TTC549 (cell line): ENCODE measurements around the gene DNAH10.

ENCODE experiments used
- FAIRE-seq: peaks from 2 replicates; lab custom pipeline; 2012; peaks lifted over from hg19 to GRCh38; lab: Jason Lieb, UNC

The DNAH10 gene

DNA sequence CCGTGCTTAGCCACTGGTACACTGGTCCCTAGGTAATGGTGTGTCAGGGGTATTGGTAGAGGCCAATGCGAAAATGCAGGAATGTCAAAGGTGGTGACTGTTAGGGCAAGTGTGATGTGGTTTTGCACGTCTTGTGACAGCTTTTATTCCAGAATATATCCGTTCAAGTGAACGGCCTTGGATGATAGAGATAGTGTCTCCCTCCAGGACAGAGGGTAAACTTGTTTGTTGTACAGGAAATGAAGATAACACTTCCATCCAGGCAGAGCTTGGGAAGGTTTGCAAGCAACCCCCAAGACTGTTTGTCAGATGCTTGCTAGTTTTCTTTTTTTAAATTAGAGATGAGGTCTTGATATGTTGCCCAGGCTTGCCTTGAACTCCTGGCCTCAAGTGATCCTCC lies 84.2 kb downstream of the DNAH10 start:
- FAIRE-seq, result no peak

DNA sequence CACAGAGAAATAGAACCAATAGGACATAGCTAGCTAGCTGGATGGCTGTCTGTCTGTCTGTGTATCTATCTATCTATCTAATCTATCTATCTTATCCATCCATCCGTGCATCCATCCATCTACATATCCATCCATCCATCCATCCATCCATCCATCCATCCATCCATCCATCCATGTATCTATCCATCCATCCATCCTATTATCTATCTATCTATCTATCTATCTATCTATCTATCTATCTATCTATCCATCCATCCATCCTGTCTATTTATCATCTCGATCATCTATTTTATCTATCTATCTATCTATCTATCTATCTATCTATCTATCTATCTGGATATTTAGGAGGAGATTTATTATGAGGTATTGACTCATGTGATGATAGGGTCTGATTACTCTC lies 84.9 kb downstream of the DNAH10 start:
- FAIRE-seq, result no peak

DNA sequence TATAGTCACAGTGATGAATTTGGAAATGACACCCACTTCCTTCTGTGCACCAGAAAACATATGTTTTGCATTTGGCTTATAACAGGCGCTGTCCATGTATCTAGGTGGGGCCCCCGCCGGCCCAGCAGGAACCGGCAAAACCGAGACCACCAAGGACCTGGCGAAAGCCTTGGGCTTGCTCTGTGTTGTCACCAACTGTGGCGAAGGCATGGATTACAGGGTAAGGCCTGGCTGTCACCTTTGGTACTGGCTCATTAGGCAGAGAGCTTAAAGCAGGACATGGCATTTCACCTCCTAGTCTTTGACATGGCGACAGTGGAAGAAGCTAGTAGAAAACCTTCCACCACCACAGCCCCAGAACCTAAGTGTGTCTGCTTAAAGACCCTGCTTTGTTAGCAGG lies 85.8 kb downstream of the DNAH10 start:
- no peak for FAIRE-seq

DNA sequence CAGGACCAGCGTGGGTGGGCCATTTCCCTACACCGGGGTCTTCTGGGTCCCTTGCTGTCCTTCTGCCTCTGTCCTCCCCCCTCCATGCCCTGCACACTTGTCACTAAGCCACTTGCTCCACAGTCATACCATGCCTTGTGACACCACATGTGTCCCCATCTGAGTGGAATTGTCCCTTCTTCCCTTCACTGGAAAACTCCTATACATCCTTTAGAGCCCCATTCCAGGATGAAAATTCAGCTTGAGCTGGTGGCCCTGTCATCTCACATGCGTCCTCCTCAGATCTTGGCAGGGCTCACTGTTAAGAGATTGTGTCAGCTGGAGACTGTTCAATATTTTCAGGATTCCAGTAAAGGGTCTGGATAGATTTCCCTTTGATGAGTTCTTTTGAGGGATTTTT lies 87.4 kb downstream of the DNAH10 start:
- no peak for FAIRE-seq

DNA sequence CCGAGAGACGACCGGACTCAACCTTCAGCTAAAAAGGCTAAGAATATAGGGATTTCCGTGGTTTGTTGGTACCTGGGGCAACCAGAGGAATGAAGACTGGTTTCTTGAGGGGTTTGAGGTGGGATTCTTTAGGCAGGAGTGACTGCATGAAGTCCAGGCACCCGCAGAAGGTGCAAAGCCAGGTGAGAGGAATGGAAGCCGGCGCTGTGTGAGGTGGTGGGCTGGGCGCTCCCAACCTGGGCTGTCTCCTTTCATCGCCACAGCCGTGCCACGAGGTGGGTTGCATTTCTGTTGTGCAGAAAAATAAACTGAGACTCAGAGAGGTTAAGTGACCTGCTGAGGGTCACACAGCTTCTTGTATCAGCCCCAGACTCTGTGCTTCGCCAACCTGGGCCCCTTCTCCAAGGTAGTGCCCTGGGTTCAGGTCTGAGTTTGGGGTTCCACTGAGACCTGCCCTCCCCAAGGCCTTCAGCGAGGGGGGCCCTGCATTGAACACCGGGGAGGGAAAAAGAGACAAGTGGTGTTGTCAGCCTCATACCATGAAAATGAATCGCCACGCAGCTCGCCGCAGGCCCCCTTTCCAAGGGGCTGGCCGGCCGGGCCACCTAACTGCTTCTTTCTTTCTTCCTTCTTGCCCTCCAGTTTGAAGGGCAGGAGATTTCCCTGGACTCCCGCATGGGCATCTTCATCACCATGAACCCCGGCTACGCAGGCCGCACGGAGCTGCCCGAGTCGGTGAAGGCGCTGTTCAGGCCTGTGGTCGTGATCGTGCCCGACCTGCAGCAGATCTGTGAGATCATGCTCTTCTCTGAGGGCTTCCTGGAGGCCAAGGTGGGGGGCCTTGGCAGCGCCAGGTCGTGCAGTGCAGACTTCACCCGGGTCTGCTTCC lies 88.4 kb downstream of the DNAH10 start:
- FAIRE-seq, result no peak

DNA sequence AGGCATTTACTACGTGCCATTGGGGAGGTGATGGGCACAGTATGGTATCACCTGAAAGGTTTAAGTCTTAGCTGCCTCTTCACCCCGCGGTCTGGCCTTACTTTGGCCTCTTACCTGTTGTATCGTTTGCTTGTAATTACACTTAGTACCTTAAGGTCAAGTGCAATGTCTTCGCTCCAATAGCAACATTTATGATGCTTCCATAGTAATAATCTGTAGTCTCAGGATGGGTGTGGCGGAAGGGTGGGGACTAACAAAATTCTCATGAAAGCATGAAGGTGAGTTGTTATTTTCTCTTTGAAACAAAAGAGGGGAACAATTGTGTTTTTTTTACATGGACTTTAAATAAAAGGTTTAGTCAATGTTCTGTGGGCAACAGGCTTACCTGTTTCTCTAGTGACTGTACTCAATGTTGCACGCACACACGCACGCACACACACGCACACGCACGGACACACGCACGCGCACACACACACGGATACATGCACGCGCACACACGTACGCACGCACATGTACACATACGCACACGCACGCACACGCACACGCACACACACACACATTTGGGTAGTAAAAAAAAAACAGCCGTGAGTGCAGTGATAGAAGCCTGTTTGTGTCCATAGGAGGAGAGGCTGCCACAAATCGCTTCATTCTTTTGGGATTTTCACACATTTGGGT lies 91.4 kb downstream of the DNAH10 start:
- no peak for FAIRE-seq

DNA sequence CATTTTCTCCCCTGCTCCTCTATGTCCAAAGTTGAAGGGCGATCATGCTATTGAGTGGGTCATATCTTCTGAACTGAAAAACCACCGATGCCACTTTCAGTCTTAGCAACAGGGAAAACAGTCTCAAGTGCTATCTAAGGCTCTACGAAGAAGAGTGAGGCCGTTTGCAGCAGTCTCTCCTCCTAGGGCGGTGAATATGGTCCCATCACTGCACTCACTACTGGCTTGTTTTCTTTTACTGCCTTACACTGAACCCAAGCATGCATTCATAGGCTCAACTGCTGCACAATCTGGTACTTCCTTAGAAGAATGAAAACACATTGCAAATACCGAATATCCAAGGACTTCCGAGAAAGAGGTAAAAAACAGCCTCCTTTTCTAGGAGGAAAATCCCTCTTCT lies 92.1 kb downstream of the DNAH10 start:
- no peak for FAIRE-seq

DNA sequence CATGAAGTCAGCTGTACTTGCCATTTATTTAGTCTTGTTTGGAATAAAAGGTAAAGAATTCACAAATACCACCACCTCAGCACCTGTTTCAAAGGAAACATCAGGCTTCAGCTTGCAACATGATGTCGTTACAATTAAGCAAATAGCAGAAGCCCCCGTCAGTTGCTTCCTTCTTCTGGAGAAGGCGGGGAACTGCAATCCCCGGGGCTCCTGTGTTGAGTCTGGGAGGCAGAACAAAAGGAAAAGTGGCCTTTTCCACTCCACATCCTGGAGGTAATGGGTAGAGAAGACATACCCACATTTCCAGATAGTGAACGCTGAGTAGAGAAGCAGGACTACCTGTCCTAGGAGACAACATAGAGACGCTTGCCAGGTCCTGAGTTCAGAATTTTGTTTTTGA lies 92.8 kb downstream of the DNAH10 start:
- no peak for FAIRE-seq

DNA sequence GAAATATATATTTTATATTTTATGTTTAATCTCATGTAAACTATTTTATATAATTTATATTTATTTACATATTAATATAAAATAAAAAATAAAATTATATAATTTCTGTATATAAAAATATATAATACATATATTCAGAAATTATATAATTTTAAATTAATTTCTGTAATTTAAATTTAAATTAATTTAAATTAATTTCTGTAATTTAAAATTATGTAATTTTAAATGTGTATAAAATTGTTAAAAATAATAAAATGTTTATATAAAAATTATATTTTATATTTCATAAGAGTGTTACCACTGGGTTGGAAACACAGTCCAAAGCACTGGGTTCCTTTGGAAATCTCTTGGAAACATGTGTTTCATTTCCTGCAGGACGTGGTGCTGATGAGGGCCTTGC lies 94.6 kb downstream of the DNAH10 start:
- FAIRE-seq, result peak; percentile 99

DNA sequence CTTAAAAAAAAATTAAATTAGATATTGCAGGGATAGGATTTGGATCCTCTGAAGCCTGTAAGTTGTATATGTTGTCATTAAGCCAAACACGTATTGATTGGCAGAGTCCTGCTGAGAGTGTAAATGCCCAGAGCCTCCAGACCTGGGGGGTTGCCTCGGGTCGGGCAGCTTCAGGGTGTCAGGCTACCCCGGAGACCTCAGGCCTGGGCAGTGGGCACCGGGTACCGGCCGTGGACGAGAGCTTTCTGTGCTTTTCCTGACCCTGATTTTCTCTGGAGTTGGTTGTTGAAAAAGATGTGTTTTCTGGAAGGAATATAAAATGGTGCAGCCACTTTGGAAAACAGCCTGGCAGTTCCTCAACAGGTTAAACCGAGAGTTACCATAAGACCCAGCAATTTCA lies 96.1 kb downstream of the DNAH10 start:
- no peak for FAIRE-seq

DNA sequence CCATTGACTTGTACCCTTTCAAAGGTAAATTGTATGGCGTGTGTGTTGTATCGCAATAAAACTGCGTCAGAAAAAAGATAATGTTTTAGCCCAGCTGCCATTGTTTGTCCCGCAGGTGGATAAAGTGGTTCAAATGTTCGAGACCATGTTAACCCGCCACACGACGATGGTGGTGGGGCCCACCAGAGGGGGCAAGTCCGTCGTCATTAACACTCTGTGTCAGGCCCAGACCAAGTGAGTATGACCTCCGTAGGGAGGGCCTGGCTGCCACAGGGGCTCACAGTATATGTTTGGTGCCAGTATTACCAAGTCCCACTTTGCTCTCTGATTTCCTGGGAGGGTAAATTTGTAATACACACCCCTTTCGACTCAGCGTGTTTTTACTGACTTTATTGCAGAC lies 96.9 kb downstream of the DNAH10 start:
- FAIRE-seq, result no peak

DNA sequence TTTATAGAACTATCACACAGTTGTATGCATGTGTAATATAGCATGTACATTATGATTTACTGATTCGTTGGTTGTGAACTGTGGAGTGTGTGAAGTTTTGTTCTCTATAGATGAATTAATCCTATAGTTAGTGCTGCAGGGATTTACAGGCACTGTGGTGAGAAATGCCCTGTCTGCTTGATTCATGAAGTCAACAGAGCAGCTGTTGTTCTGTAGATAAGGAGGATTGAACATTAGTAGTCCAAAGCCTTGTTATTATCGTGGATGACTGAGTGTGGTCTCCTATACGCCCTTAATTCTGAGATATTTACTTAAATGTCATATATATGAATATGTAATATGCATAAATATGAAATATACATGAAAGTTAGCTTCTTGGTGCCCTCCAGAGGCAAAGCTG lies 98.3 kb downstream of the DNAH10 start:
- no peak for FAIRE-seq

DNA sequence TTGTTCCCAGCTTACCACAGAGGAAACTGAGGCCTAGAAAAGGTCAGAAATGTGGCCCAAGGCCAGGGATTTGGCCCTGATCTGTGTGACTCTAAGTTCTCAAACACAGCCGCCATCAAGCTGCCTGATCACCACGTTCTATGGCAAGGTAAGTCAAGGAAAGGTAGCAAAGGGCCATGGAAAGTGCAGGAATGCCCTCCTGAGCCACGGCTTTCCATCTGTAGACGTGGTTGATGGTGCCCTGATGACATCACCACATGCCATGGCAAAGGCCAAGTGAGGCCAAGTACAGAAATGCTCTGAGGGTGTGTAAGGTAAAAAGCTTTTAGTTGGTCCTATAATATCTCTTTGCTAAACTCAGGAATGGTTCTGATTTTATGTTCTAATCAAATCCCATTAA lies 99.3 kb downstream of the DNAH10 start:
- FAIRE-seq, result no peak

DNA sequence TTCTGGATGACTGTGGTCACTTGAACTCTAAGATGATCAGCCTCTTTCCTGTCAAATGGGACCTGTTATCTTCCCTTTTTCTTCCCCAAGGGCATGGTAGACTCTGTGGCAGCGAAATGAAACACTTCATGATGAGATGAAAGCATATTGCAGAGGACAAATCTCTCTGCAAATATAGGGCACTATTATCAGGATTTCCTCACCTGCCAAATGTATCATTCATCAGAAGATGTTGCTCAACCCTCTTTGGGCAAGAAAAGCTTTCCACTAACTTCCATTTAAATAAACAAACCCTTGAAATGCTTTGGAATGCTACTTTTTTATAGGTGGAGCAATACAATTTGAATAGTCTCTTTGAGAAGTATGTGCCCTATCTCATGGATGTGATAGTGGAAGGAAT lies 105.0 kb downstream of the DNAH10 start:
- no peak for FAIRE-seq

DNA sequence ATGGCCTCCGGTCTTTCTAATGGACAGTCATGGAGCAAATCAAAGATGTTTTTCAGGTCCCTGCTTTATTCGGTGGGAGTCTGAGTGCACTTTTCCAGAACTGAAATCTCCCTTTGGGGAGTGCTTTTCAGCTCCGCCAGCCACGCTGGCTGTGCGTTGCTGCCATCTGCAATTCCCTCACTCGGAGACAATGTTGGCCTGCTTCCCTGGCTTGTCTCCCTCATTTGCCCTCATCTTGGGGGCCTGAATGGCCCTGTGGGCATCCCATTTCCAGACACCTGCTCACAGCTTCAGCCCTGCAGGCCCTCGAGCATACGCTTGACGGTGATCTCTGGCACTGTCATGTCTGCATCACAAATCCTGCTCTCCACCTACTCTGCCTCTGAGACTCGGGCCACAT lies 106.7 kb downstream of the DNAH10 start:
- no peak for FAIRE-seq

DNA sequence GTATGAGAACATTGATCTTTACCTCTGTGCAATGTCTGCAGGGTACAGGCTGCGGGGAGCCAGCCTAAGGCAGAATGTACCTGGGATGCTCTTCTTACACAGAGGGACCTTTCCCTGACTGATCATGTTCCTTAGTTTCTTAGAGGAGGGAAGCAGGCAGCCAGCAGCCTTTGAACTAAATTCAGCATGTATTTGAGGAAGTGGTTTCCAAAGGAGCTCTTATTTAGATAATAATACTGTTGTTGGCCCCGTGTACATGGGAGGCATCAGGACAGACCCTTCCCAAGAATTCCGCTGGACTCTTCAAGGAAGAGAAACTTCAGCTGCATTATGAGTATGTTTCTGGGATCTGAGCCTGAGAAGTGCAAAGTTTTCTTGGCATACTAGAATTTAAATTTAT lies 111.7 kb downstream of the DNAH10 start:
- no peak for FAIRE-seq

DNA sequence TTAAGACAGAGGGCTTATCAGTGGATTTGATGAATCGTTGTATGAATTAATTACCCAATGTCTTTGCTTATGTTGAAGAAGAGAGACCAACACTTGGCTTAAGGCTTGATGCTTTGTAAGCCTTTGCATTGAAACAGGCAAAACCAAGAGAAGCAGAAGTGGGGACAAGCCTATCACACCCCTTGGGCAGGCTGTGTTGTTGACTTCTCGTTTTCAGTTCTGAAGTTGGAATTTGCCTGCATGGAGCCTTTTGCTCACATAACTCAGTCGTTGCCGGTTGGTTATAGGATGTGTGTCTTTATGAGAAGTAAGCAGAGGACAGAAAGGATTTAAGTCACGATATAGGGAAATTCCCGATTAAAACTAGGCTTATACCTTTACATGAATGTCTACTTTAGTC lies 115.9 kb downstream of the DNAH10 start:
- FAIRE-seq, result no peak

DNA sequence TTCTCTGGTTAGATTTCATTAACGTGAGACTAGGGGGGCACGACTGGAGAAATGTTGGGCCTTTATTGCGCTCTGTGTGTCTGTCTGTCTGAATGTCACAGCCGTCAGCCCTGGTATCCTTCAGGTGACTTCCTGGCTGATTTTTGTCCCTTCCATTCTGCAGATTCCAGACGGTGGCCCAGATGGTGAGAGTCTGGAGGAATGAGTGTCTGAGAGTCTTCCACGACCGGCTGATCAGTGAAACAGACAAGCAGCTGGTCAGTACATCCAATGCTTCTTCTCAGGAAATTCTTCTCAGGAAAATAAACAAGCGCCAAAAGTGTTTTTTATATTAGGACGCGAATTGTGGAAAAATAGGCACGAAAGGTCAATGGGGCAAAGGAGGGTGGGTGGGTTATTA lies 117.0 kb downstream of the DNAH10 start:
- FAIRE-seq, result no peak

DNA sequence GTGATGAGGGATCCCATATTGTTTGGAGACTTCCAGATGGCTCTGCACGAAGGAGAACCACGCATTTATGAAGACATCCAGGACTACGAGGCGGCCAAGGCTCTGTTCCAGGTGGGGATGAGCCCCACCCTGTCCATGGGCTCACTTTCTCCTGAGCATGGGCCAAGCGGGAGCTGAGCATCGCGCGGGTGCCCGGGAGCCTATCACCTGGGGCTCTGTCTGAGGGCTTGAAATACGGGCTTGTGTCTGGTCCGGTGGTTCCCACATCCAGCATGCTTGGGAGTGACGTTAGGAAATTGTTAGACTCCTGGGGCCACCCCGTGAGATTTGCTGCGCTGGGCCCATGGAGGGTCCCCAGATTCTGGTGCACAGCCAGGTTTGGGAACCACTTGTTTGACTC lies 117.6 kb downstream of the DNAH10 start:
- FAIRE-seq, result no peak

DNA sequence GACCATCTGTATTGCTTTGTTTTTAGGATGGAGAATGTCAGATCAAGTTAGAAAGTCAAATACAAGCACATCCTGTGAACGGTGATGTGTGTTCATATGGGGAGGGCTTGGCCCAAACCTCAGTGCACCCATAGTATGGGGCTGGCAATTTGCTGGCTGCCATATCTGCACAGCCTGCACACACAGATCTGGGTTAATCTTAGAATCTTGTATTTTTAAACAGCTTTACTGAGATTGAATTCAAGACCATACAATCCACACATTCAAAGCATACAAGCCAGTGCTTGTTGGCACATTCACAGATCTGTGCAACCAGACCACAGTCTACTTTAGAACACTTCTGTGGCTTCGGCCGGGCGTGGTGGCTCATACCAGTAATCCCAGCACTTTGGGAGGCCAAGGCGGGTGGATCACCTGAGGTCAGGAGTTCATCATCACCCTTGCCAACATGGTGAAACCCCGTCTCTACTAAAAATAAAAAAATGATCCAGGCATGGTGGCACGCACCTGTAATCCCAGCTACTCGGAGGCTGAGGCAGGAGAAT lies 120.1 kb downstream of the DNAH10 start:
- no peak for FAIRE-seq

DNA sequence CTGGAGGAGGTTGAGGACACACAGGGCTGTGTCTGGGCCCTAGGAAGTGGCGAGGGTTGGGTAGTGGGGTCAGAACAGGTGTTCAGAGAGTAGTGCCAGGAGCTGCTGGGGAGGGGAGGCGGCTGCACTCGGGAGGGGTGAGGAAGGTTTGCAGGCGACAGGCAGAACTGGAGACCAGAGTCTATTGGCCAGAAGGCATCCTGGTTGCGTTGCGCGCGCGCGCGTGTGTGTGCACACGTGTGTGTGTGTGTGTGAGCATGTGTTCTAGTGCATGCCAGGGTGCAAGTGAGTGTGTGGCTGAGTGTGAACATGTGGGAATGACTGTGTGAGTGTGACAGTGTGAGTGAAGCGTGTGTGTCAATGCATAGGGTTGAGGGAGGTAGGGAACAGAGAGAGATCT lies 124.2 kb downstream of the DNAH10 start:
- FAIRE-seq, result no peak

DNA sequence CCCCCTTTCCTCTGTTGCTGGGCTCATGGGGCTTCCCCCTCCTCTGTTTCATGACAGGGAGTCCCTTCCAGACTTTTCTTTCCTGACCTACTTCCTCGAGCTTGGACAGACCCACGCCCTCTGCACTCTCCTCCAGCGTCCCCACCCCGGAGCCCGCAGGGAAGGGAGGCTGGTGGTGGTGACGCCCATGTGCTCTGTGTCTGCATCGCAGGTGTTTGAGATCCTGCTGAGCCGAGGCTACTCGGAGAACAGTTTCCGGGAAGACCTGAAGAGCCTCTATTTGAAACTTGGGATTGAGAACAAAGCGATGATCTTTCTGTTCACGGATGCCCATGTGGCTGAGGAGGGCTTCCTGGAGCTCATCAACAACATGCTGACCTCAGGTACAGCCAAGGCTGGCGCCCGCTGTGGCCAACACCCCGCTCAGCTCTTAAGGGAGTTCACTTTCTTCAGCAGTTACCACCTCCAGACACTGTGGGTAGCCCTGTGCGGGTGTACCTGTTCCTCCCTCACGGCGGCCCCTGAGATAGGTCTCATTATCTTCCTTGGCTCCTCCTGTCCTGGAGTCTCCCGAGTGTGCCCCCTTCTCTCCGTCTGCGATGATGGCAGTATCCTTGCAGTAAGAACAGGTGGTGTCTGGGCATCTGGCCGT lies 125.0 kb downstream of the DNAH10 start:
- FAIRE-seq, result no peak

DNA sequence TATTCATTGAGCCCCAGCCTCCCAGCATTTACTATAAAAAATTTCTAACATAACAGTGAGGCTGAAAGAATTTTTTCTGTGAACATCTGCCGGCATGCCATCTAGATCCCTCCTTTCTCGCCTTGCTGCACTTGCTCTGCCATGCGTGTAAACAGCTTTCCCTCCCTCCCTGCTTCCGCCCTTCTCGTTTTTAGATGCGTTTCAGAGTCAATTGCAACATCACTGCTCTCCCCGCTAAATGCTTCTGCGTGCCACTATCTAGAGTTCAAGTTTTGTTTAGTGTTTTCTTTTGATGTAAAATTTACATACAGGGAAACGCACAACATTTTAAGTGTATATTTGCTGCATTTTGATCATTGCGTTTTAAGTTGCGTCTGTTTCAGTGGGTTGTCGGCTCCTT lies 126.9 kb downstream of the DNAH10 start:
- no peak for FAIRE-seq
